ENCODE results near the gene WFDC2. TPM values are rescaled to one million over a fixed set of nuclear protein-coding genes. Genes with fewer than 3 reads are reported as not detected.

WFDC2 gene
- polyA plus RNA-seq, 6 donors from 2014 or later, result not detected

DNA sequence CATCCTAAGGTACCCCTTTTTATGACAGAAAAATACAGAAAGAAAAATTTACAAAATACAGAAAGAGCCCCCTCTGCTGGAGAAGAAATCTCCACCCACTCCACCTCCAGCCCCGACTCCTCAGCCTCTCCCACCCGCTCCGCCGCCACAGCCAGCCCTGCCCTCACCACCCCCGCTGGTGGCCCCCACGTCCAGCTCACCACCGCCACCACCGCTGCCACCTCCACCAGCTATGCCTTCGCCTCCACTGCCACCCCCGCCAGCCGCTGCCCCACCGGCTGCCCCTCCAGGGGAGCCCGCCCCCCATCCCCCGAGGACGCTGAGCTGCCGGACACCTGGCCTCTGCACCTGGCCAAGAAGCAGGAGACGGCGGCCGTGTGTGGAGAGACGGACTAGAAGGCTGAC lies 17.7 kb downstream of the WFDC2 start:
- H3K4me1 Mint-ChIP-seq, result no peaks in the 10 kb centered on the region
- H3K27me3 Mint-ChIP-seq, result peaks cover 37 to 66% (median 52%) of the 10 kb centered on the region in 3 donors
- no peak overlapping the region for H3K4me3 Mint-ChIP-seq
- H3K27ac Mint-ChIP-seq, result no peak overlapping the region
- DNase-seq (no peak), ATAC-seq (ENCODE audit: low read depth in 2 of 2) (peak; percentile 30 to 32)
- H3K9me3 Mint-ChIP-seq, result no peaks in the 10 kb centered on the region
- H3K36me3 Mint-ChIP-seq, result no peaks in the 10 kb centered on the region

DNA sequence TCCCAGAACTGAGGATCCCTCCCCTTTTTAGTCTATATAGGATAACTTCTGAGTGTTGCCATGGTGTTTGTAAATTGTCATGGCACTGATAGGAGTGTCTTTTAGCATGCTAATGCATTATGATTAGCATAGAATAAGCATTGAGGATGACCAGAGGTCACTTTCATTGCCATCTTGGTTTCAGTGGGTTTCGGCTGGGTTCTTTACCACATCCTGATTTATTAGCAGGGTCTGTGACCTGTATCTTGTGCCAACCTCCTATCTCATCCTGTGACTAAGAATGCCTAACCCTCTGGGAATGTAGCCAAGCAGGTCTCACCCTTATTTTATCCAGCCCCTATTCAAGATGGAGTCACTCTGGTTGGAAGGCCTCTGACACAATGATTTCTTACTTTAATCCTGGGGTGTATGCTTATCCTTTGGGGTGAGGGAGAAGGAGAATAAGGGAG lies 19.6 kb downstream of the WFDC2 start:
- Mint-ChIP-seq H3K4me3 (no peak overlapping the region), H3K36me3 (no peaks in the 10 kb centered on the region), H3K9me3 (no peaks in the 10 kb centered on the region), H3K27ac (no peak overlapping the region), H3K27me3 (peaks cover 33 to 65% (median 54%) of the 10 kb centered on the region in 3 donors), H3K4me1 (no peaks in the 10 kb centered on the region)
- no peak for ATAC-seq (ENCODE audit: low read depth in 2 of 2)
- no peak for DNase-seq

DNA sequence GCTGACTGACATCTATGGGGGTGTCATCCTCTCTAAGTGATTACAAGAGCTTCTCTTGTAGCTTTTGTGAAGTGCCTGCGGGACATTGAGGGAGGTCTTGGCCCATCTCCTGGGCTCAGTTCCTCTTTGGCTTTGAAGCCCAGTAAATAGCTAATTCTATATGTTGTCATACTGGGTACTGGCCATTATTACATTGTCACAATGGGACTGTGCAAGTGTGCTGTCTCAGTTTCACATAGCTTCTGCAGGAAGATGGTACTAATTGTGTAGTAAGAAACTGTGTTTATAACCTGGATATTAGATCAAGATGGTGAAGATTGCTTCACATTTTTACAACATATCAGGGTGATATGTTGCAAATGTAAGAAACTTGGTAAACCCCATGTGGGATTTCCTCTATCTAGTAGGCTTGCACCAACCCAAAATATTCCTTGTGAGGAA lies 26.0 kb downstream of the WFDC2 start:
- Mint-ChIP-seq H3K9me3 (peaks cover 0 to 2% (median 0%) of the 10 kb centered on the region in 7 donors), H3K4me1 (no peaks in the 10 kb centered on the region), H3K4me3 (no peak overlapping the region), H3K36me3 (no peaks in the 10 kb centered on the region), H3K27me3 (peaks cover 32 to 50% (median 43%) of the 10 kb centered on the region in 3 donors), H3K27ac (no peak overlapping the region)
- ATAC-seq (ENCODE audit: low read depth in 2 of 2) (no peak), DNase-seq (no peak)

DNA sequence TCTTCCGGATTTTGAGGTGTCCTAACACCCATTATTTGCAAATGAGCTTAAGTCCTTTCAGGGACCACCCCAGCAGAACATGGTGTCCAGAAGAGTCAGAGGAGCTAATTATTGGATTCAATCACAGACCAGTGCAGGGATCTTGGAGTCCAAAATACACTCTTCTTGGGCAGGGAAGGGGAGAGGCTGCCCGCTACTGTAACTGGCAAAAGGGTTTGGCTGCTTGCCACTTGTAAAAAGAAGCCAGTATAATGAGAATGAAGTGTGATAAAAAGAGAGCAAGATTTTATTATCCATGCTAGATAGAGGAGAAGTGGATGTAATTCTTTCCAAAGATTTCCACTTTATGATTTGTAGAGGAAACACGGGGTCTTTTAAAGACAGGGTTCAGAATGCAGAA lies 26.6 kb downstream of the WFDC2 start:
- Mint-ChIP-seq H3K27ac (no peak overlapping the region), H3K9me3 (peaks cover 0 to 2% (median 0%) of the 10 kb centered on the region in 7 donors), H3K4me1 (no peaks in the 10 kb centered on the region), H3K27me3 (peaks cover 29 to 48% (median 41%) of the 10 kb centered on the region in 3 donors), H3K4me3 (no peak overlapping the region), H3K36me3 (no peaks in the 10 kb centered on the region)
- no peak for DNase-seq
- ATAC-seq (ENCODE audit: low read depth in 2 of 2), result no peak

DNA sequence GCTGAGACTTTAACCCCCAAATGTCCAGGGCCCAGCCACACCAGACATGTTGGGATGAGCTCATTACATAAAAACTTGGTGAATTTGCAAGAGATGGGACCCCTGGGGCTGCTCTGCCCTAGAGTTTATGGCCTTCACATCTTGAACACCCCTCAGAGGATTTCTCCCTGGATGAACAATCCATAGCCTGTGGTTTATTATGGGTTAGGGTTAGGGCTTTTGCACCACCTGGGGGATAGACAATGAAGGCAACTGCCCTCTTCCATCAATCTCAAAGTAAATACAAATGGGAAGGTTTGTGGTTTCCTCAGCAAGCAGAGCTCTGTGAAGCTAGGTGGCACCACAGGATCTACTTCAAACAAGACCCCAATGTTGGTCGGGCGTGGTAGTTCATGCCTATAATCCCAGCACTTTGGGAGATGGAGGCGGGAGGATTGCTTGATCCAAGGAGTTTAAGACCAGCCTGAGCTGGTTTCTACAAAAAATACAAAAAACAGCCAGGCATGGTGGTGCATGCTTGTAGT lies 28.5 kb downstream of the WFDC2 start:
- Mint-ChIP-seq H3K36me3 (no peaks in the 10 kb centered on the region), H3K9me3 (peaks cover 0 to 3% (median 0%) of the 10 kb centered on the region in 7 donors), H3K4me1 (no peaks in the 10 kb centered on the region), H3K27me3 (peaks cover 30 to 37% (median 36%) of the 10 kb centered on the region in 3 donors), H3K4me3 (no peak overlapping the region), H3K27ac (no peak overlapping the region)
- DNase-seq, result no peak
- ATAC-seq (ENCODE audit: low read depth in 2 of 2), result no peak

DNA sequence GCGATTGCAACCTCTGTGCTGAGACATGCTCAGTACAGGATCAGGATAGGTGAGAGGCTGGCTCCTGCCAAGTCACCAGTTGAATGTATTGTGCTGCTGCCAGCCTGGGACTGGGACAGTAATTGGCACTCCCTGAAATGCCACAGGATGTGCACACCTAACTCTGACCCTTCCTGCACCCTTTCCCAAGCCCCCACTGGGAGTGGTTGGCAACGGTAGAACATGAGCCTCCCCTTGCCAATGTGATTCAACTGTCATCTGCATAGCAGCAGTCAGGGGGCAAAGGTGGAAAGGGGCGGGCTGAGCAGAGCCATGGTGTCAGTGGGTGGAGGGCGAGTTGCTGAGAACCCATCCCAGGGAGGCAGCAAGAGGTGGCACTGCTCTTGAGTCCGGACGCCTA lies 30.5 kb downstream of the WFDC2 start:
- no peak overlapping the region for H3K4me3 Mint-ChIP-seq
- peaks cover 28 to 50% (median 43%) of the 10 kb centered on the region in 3 donors for H3K27me3 Mint-ChIP-seq
- no peak overlapping the region for H3K27ac Mint-ChIP-seq
- H3K4me1 Mint-ChIP-seq, result no peaks in the 10 kb centered on the region
- H3K36me3 Mint-ChIP-seq, result no peaks in the 10 kb centered on the region
- H3K9me3 Mint-ChIP-seq, result peaks cover 0 to 3% (median 0%) of the 10 kb centered on the region in 7 donors
- no peak for ATAC-seq (ENCODE audit: low read depth in 2 of 2)
- DNase-seq, result no peak

DNA sequence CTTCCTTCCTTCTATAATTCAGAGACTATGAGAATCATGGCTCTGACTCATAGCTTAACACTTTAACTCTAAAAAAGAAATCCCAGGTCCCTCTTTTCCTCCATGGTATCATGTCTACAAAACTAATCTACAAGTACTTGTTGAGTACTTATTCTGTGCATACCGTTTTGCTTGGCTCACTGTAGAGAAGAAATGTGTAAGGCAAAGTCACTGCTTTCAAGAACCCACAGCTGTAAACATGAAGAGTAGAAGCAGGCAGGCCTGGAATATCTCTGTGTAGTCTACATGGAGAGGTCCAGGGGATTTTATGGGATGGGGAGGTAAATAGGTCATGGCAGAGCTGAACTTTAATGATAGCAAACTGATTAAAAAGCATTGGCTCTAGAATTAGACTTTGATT lies 32.0 kb downstream of the WFDC2 start:
- peaks cover 0 to 3% (median 0%) of the 10 kb centered on the region in 7 donors for H3K9me3 Mint-ChIP-seq
- no peak overlapping the region for H3K4me3 Mint-ChIP-seq
- H3K27ac Mint-ChIP-seq, result no peak overlapping the region
- ATAC-seq (ENCODE audit: low read depth in 2 of 2) (no peak), DNase-seq (no peak)
- no peaks in the 10 kb centered on the region for H3K4me1 Mint-ChIP-seq
- no peaks in the 10 kb centered on the region for H3K36me3 Mint-ChIP-seq
- H3K27me3 Mint-ChIP-seq, result peaks cover 27 to 53% (median 49%) of the 10 kb centered on the region in 3 donors

DNA sequence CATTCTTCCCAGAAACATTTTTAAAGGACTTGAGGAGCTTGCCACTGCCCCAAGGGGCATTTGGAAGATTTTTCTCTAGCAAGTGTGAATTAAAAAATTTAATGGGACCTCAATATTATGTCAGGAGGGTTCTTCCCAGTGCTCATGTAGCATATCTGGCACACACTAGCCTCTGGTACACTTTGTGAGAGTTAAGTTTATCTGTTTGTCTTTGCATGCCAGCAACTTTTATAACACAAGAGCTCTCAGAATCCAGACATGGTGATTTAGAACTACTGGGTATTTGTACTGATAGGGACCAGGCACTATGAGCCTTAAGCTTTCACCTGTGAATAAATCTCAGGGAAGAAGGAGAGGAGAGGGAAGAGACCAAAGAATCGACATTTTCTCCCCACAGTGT lies 33.0 kb downstream of the WFDC2 start:
- Mint-ChIP-seq H3K27me3 (peaks cover 21 to 58% (median 53%) of the 10 kb centered on the region in 3 donors), H3K9me3 (peaks cover 0 to 3% (median 0%) of the 10 kb centered on the region in 7 donors), H3K4me1 (peaks cover 0 to 8% (median 7%) of the 10 kb centered on the region in 3 donors), H3K4me3 (no peak overlapping the region), H3K27ac (no peak overlapping the region), H3K36me3 (no peaks in the 10 kb centered on the region)
- DNase-seq (no peak), ATAC-seq (ENCODE audit: low read depth in 2 of 2) (no peak)

DNA sequence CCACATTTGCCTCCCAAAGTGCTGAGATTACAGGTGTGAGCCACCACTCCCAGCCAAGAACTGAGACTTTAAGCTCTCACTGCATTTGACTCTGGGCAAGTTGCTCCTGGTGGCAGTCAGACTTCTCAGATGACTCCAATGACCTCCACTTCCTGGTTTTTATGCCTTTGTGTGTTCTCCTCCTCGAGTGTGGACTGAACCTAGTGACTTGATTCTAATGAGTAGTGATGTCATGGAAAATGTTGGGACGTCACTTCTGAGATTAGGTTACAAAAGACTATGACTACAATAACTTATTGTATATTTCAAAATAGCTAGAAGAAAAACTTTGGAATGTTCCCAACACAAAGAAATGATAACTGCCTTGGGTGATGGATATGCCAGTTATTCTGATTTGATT lies 33.9 kb downstream of the WFDC2 start:
- DNase-seq (no peak), ATAC-seq (ENCODE audit: low read depth in 2 of 2) (no peak)
- Mint-ChIP-seq H3K4me1 (peaks cover 0 to 8% (median 7%) of the 10 kb centered on the region in 3 donors), H3K27me3 (peaks cover 21 to 65% (median 53%) of the 10 kb centered on the region in 3 donors), H3K4me3 (no peak overlapping the region), H3K36me3 (no peaks in the 10 kb centered on the region), H3K9me3 (peaks cover 0 to 3% (median 0%) of the 10 kb centered on the region in 7 donors), H3K27ac (peak overlapping the region in 1 of 6 donors; percentile 67)

DNA sequence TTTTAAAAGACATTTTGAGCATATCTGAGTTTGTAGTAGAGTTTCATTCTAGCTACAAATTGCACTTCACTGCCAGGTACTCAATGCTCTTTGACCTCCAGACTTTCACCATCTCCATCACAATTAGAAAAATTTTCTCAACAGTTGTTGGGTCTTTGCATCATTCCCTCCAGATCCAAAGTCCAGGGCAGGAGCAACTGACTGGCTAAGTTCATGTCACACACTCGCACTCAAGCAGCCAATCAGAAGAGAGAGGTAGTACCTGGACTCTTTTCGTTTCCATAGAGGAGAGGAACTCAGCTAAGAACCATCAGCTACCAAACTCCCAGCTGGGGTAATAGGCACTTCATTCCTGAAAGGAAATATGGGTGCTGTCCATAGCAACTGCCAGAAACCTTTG lies 36.8 kb downstream of the WFDC2 start:
- H3K9me3 Mint-ChIP-seq, result peaks cover 0 to 1% (median 0%) of the 10 kb centered on the region in 7 donors
- no peak overlapping the region for H3K27ac Mint-ChIP-seq
- peaks cover 0 to 8% (median 7%) of the 10 kb centered on the region in 3 donors for H3K4me1 Mint-ChIP-seq
- ATAC-seq (ENCODE audit: low read depth in 2 of 2) (no peak), DNase-seq (no peak)
- H3K4me3 Mint-ChIP-seq, result no peak overlapping the region
- no peaks in the 10 kb centered on the region for H3K36me3 Mint-ChIP-seq
- H3K27me3 Mint-ChIP-seq, result peaks cover 27 to 65% (median 53%) of the 10 kb centered on the region in 3 donors

DNA sequence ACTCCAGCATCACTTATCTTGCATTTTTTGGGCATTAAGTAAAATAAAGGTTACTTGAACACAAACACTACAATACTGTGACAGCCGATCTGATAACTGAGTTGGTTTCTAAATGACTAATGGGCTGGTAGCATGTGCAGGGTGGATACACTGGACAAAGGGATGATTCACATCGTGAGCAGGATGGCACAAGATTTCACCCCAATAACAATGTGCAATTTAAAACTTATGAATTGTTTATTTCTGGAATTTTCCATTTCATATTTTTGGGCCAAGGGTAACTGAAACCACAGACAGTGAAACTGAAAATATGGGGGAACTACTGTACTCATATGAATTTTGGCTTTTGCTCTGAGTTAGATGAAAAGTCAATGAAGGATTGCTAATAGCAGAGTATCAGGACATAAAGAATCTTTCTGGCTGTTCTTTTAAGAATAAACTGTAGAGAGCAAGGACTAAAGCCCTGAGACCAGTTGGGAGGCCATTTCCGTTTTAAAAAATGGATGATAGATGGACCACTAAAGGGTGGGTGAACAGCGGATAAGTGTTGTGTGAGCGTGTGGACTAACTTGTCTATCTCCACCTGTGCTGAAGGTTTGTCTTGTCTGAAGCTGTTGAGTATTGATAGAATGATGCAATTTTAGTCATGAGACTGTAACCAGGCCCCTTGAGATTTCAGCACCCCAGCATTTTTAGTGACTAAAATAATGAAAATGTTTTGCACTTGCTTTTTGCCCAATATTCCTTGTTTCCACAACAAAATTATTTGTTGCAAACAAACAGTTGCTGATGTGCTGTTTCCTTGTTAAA lies 37.7 kb downstream of the WFDC2 start:
- ATAC-seq (ENCODE audit: low read depth in 2 of 2) (no peak), DNase-seq (no peak)
- H3K36me3 Mint-ChIP-seq, result peaks cover 0 to 5% of the 10 kb centered on the region in 2 donors
- no peak overlapping the region for H3K4me3 Mint-ChIP-seq
- H3K4me1 Mint-ChIP-seq, result peaks cover 0 to 8% (median 7%) of the 10 kb centered on the region in 3 donors
- H3K27me3 Mint-ChIP-seq, result peaks cover 28 to 68% (median 57%) of the 10 kb centered on the region in 3 donors
- H3K27ac Mint-ChIP-seq, result peak overlapping the region in 1 of 6 donors; percentile 10
- H3K9me3 Mint-ChIP-seq, result peaks cover 0 to 3% (median 0%) of the 10 kb centered on the region in 7 donors

DNA sequence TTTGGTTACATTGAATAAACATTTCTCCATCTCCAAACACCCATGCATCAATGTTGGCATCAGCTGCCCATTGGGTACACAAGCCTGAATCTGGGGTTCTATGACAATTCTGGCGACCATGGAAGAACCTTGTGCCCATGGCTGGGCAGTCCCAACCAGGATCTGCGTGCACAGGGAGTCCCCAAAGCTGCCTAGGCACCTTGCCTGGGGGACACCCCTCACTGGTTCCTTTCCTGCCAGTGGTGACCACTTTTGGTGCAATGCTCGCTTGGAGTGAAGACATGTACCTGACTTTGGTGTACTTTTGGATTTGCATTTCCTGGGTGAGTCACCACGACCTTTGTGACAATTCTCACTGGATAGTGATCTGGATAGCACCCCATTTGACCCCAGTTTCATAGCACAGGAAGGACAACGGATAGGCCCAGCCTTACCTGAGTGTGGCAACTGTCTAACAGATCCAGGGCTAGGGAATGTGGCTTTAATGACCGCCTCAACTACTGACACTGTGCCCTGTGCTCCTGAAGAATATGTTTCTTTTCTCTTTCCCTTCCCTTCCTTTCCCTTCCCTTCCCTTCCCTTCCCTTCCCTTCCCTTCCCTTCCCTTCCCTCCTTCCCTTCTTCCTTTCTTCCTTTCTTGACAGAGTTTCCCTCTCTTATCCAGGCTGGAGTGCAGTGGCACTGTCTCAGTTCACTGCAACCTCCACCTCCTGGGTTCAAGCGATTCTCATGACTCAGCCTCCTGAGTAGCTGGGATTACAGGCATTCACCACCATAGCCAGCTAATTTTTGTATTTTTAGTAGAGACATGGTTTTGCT lies 38.7 kb downstream of the WFDC2 start:
- peaks cover 0 to 8% (median 7%) of the 10 kb centered on the region in 3 donors for H3K4me1 Mint-ChIP-seq
- no peak overlapping the region for H3K4me3 Mint-ChIP-seq

DNA sequence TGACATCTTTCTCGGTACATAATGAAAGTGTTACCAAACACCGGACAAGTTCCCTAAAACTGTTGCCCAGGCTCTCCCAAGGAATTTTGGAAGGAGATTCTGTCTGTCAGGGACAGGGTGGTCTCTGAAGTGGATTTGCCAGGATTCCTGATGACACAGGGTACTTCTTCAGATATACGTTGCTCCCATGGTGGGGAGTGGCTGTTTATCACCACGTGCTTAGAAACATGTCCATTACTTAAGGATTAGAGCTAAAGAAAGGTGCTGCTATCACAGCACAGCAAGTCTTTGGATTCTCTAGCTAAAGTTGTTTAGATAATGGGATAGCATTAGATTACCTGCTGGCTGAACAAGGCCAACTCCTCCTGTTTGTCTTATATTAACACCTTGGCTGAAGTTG lies 39.5 kb downstream of the WFDC2 start:
- Mint-ChIP-seq H3K9me3 (peaks cover 0 to 4% (median 0%) of the 10 kb centered on the region in 7 donors), H3K4me1 (peaks cover 0 to 8% (median 7%) of the 10 kb centered on the region in 3 donors), H3K27ac (no peak overlapping the region), H3K36me3 (peaks cover 0 to 7% of the 10 kb centered on the region in 2 donors), H3K4me3 (no peak overlapping the region), H3K27me3 (peaks cover 26 to 65% (median 56%) of the 10 kb centered on the region in 3 donors)
- no peak for ATAC-seq (ENCODE audit: low read depth in 2 of 2)
- no peak for DNase-seq

More for the DNA sequence above, 38.7 kb downstream of the WFDC2 start:
- Mint-ChIP-seq H3K9me3 (peaks cover 0 to 4% (median 0%) of the 10 kb centered on the region in 7 donors), H3K36me3 (peaks cover 0 to 7% of the 10 kb centered on the region in 2 donors), H3K27me3 (peaks cover 30 to 69% (median 62%) of the 10 kb centered on the region in 3 donors), H3K27ac (no peak overlapping the region)
- ATAC-seq (ENCODE audit: low read depth in 2 of 2) (no peak), DNase-seq (no peak)
